HG03159 (cell line): ENCODE measurements around the gene PGLYRP4.

ENCODE experiments used
- ATAC-seq: cut with Tn5 transposase; IDR thresholded peaks from one replicate; pipeline ENCODE4 v1.9.1; 2021; ENCODE audit warnings: mild to moderate bottlenecking, moderate library complexity; ENCODE audit not compliant: unreplicated experiment

The PGLYRP4 gene, protein sequence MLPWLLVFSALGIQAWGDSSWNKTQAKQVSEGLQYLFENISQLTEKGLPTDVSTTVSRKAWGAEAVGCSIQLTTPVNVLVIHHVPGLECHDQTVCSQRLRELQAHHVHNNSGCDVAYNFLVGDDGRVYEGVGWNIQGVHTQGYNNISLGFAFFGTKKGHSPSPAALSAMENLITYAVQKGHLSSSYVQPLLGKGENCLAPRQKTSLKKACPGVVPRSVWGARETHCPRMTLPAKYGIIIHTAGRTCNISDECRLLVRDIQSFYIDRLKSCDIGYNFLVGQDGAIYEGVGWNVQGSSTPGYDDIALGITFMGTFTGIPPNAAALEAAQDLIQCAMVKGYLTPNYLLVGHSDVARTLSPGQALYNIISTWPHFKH

GRCh38 chr1:153348511-153349362 is at the start of gene PGLYRP4:
Gene PGLYRP4, minus strand, starts transcription at chr1:153348841. Its CDS starts 909 bp downstream, at chr1:153347932.
- no peak for ATAC-seq

GRCh38 chr1:153397924-153398651 is 49.4 kb upstream of the PGLYRP4 start:
- ATAC-seq: no peak

- ATAC-seq: no peak
Measured at GRCh38 chr1:153397051-153397923, 48.6 kb upstream of the PGLYRP4 start.

- no peak for ATAC-seq
Measured at GRCh38 chr1:153396461-153396860, 47.8 kb upstream of the PGLYRP4 start.

- ATAC-seq: no peak
Measured at GRCh38 chr1:153395776-153396175, 47.1 kb upstream of the PGLYRP4 start.

DNA sequence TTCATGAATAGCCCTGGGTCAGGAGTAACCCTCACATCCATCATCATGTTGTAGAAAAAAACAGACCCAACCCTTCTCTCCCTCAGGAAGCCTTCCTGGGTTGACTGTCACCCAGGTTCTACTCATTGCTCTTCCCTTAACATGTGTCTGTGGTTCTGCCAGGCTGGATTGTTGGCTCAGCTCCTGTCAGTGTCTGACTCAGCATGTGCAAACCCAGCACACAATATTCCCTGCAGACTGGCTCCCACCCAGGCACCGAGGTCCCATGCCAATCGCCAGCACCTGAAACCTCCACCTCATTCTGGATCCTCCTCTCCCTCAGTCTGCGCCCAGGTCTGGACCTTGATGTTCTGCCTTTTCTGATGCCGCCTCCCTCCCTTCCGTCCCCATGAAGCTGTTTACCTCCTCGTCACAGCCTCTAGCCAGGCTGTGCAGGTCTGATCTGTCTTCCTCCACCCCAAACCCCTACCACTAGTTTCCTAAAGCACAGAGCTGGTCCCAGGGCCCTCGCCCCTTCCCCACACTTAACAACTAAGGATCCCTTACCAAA is 46.6 kb upstream of the PGLYRP4 start:
- ATAC-seq: no peak

DNA sequence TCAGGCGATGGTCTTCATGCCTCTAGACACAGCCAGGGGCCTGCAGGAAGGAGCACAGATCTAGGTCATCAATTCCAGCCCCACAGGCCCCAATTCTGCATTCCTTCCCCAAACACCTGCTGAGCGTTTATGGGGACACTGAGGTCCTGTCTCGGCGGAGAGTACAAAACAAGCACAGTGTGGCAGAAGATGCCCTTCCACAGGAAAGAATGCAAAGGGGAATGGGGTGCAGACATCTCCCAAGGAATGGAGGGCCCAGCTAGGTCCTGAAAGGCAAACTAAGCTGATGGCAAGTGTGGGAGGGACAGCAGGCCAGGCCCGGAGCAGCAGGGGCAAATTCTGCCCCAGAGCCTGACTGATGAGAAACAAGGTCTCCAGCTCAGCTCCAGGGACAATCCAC is 45.8 kb upstream of the PGLYRP4 start:
- ATAC-seq: no peak

DNA sequence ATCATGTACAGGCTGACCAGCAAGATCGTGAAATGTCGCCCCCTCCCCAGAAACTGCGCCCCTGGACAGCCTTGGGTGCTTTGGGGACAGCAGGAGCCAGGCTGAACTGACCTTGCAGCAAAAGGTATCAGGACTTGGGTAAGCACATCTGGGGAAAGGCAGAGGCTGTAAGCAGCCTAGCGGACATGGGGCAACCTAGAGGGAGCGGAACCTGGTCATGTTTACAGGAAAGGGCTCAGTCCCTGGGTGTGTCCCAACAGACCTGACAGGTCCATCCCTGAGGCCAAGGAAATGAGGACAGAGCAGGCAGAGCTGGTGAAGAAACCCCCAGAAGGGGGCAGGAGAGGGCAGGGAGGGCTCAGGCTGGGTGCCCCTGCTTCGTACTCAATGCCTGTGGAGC is 45.3 kb upstream of the PGLYRP4 start:
- no peak for ATAC-seq

DNA sequence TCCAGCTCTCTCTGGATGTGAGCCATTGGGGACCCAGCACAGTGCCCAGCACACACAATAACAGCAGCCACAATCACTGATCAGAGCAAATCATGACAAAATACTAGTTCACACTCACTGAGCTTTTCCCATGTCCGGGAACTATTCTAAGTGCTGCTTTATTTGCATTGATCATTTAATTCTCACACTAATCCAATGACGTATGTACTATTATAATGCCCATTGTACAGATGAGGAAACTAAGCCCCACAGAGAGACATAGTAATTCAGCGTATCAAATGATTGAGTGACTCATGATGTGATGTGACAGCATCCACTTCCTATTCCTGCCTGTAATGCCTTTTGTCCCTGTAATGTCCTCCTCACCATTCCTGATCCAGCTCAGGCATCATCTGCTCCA is 44.2 kb upstream of the PGLYRP4 start:
- ATAC-seq: no peak

DNA sequence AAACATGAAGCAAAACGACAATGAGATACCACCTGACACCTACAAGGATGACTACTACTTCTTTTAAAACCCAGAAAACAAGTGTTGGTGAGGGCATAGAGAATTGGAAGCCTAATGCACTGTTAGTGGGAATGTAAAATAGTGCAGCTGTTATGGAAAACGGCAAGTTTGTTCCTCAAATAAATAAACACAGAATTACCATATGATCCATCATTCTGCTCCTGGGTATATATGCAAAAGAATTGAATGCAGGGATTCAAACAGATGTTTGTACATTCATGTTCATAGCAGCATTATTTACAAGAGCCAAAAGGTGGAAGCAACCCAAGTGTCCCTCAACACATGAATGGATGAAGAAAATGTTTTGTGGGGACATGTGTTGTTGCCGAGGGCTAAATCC is 43.6 kb upstream of the PGLYRP4 start:
- ATAC-seq: no peak

DNA sequence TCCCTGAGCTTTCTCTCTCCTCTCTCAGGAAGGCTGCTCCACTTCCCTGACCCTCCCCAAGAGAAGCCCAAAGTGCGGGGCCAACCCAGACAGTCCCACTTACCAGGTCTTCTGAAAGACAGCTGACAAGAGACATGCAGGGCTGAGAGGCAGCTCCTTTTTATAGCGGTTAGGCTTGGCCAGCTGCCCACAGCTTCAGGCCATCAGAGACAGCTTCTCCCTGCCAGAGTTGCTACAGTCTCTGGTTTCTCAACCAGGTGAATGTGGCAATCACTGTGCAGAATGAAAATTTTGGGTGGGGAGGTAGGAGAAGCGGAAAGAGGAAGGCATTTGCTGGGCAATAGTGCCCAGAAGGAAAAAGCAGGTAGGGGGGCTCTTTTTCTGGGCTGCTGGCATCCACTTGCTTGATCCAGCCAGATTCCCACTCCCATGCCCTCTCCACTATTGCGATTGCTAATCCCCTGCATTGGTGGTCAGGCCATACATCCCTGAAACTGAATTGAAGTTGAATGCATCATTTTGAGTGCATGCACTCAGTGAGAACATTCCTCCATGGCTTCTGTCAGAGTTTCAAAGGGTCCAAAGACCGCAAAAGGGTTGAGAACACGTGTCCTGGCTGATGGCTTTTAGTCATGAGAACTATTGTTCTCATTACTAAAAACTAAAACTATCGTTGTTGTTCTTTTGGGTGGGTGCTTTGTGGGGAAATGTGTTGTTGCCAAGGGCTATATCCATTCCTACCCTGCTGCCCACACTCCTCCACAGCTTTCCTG is 42.5 kb upstream of the PGLYRP4 start, which contains the start of gene S100A8:
Gene S100A8, minus strand, starts transcription at position 136 of the 773 bp plus-strand sequence. CDS start 538 bp downstream, outside the sequence.
- ATAC-seq: no peak

DNA sequence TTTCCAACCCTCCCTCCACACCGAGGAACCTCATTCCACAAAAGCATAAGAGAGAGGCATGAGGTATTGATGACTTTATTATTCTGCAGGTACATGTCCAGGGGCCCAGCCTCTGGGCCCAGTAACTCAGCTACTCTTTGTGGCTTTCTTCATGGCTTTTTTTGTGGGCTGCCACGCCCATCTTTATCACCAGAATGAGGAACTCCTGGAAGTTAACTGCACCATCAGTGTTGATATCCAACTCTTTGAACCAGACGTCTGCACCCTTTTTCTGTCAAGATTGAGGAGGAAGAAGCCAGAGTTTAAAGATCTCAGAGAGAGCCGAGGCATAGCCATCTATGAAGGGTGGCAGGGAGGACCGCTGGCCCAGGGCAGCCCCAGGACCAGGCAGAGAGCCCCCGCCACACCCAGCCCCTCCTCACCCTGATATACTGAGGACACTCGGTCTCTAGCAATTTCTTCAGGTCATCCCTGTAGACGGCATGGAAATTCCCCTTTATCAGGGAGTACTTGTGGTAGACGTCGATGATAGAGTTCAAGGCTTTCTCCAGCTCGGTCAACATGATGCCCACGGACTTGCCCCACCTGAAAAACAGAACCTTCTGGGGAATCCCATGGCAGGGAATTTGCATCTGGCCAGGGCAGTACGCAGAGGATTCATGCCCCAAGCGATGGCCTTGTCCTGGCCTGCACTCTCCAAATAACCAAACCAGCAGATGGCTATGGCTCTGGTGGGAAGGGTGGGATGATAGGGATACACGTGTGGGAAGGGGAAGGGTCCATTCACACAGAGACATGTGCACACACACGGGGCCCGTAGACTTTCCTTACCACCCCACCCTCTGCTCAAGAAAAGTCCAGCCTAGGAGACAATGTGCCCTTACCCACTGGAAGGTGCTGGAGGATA is 41.6 kb upstream of the PGLYRP4 start:
- ATAC-seq: no peak

- no peak for ATAC-seq
Measured at GRCh38 chr1:153389401-153389800, 40.8 kb upstream of the PGLYRP4 start.

DNA sequence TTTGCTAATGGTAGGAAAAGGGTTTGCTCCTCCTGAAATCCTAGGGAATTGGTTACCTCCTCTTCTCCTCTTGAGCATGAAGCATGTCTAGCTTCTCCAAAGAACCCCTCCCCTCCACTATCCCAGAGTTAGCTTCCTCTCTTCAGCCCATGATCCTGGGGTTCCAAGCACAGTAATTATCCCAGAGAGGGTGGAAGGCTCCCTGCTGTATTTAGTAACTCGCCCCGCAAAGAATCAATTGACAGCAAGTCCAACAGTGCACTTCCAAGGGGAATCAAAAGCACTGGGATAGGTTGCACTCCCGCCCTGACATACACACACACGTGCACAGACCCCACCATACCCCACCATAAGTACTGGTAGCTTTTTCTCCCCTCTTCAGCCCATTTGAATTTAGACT is 39.1 kb upstream of the PGLYRP4 start:
- ATAC-seq: no peak

- ATAC-seq: no peak
Measured at GRCh38 chr1:153387001-153387400, 38.4 kb upstream of the PGLYRP4 start.

DNA sequence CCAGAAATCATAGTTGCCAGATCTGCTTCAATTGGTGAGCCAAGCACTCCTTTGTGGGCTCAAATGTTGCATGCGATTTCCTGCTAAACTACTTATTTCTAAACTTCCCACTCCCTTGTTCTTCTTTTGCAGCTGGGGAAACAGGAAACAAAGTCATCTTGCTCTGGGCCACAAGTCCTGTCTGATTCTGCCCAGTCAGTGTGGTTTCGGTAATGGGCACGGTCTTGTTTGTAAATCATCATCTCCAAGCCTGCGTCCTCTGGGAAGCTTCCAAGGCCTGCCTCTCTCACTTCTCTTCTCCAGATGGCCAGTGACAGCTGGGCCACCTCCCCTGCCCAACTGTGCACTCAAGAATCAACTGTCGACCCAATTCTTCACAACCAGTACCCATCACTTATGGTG is 37.9 kb upstream of the PGLYRP4 start:
- no peak for ATAC-seq

DNA sequence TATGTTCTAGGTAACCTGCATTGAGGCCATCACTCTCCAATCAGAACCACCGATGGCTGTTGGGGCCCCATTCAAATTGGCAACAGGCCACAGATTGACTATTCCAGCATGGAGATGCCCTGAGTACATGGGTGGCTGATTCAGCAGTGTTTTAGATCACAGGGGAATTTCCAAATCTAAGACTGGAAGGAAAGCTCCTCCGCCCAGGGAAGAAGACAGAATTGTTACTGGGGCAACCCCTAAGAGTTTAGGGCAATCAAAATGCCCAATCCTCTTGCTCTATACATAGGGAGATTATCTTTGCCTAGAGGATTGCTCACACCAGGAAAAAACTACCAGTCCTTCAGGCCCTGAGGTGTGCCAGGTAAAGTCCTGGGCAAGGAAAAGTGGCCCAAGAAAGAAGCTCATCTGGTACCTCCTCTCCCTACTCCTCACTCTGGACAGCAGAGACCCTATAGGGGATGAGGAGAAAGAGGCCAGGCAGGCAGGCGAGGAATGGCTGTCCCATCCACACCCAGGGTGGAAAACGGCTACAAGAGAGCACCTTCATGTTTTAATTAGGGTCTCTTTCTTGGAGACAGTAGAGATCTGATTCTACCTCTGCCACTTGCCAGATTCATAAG is 36.4 kb upstream of the PGLYRP4 start:
- no peak for ATAC-seq

- ATAC-seq: no peak
Measured at GRCh38 chr1:153380711-153381110, 32.1 kb upstream of the PGLYRP4 start.
